SH-SY5Y (cell line): ENCODE results near the gene ARHGAP9.

Experiments
- GATA2 ChIP-seq: IDR thresholded peaks from 2 replicates; pipeline ENCODE4 v1.6.1; 2011; ENCODE audit warnings: mild to moderate bottlenecking, low read depth, low read length
- GATA3 ChIP-seq: IDR thresholded peaks from 2 replicates; pipeline ENCODE4 v1.6.1; 2011; ENCODE audit warnings: low read depth, mild to moderate bottlenecking, low read length, moderate library complexity

Gene ARHGAP9

GRCh38 chr12:57498571-57498970 is 18.9 kb upstream of the ARHGAP9 start:
- no peak for TF ChIP-seq GATA3
- no peak for TF ChIP-seq GATA2

- no peak for TF ChIP-seq GATA2
- no peak for TF ChIP-seq GATA3
Measured at GRCh38 chr12:57498132-57498502, 18.5 kb upstream of the ARHGAP9 start.

- no peak for TF ChIP-seq GATA2
- TF ChIP-seq GATA3: no peak
Measured at GRCh38 chr12:57497223-57498131, 17.8 kb upstream of the ARHGAP9 start.

GRCh38 chr12:57496822-57497221 is 17.2 kb upstream of the ARHGAP9 start:
- TF ChIP-seq GATA2 (no peak), GATA3 (no peak)

- TF ChIP-seq GATA2 (no peak), GATA3 (no peak)
Measured at GRCh38 chr12:57491393-57492280, 12.0 kb upstream of the ARHGAP9 start.

- no peak for TF ChIP-seq GATA2
- no peak for TF ChIP-seq GATA3
Measured at GRCh38 chr12:57490126-57490525, 10.5 kb upstream of the ARHGAP9 start.

- no peak for TF ChIP-seq GATA2
- TF ChIP-seq GATA3: no peak
Measured at GRCh38 chr12:57489157-57489641, 9.5 kb upstream of the ARHGAP9 start.

GRCh38 chr12:57488402-57489156 is 8.9 kb upstream of the ARHGAP9 start:
- TF ChIP-seq GATA2 (no peak), GATA3 (no peak)

- TF ChIP-seq GATA2 (no peak), GATA3 (no peak)
Measured at GRCh38 chr12:57487597-57488401, 8.1 kb upstream of the ARHGAP9 start, which contains the start of gene MARS1. Gene MARS1 (plus strand): TSS chr12:57488068. CDS start chr12:57488091, 23 bp downstream.

GRCh38 chr12:57487055-57487596 is 7.5 kb upstream of the ARHGAP9 start:
- TF ChIP-seq GATA2 (no peak), GATA3 (no peak)

GRCh38 chr12:57485695-57486094 is 6.0 kb upstream of the ARHGAP9 start:
- TF ChIP-seq GATA3 (no peak), GATA2 (no peak)

- TF ChIP-seq GATA3 (no peak), GATA2 (no peak)
Measured at GRCh38 chr12:57483466-57483865, 3.8 kb upstream of the ARHGAP9 start.
